ENCODE data around the gene LARGE1.

LARGE1 gene

GRCh38 chr22:33886696-33887095 is 33.6 kb downstream of the LARGE1 start:
- Histone ChIP-seq H3K9ac (ENCODE audit: low read depth, low read length) (no peak overlapping the region), H3K4me3 (ENCODE audit: low read depth, low read length) (no peak overlapping the region), H3K27me3 (ENCODE audit: control insufficient read depth, insufficient read depth, low read length) (no peaks in the 10 kb centered on the region), H3K27ac (ENCODE audit: low read depth, low read length) (no peak overlapping the region), H3K4me1 (ENCODE audit: control insufficient read depth, insufficient read depth, low read length) (peaks cover 76% of the 10 kb centered on the region), H3K9me3 (ENCODE audit: control insufficient read depth, insufficient read depth, low read length) (no peaks in the 10 kb centered on the region), H3K36me3 (ENCODE audit: control insufficient read depth, insufficient read depth, low read length) (no peaks in the 10 kb centered on the region)

DNA sequence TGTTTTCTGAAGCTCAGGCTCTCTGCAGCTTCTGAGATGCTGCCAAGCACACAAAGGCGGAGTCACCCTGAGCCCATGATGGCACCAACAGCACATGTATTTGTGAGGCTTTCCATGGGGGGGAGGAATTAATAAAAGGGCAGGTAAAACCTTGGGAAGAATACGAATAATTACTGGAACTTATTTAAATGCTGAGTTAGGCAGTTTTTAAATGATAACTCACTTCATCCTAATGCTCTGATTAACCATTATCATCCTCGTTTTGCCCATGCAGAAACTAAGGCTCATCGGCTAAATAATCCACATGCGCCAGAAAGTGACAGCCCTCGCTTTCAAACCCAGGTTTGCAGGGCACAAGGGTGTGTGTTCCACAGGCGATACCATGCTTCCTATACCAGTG is 35.4 kb downstream of the LARGE1 start:
- Histone ChIP-seq H3K27me3 (ENCODE audit: control insufficient read depth, insufficient read depth, low read length) (no peaks in the 10 kb centered on the region), H3K9ac (ENCODE audit: low read depth, low read length) (no peak overlapping the region), H3K36me3 (ENCODE audit: control insufficient read depth, insufficient read depth, low read length) (no peaks in the 10 kb centered on the region), H3K27ac (ENCODE audit: low read depth, low read length) (no peak overlapping the region), H3K4me1 (ENCODE audit: control insufficient read depth, insufficient read depth, low read length) (peaks cover 62% of the 10 kb centered on the region), H3K9me3 (ENCODE audit: control insufficient read depth, insufficient read depth, low read length) (no peaks in the 10 kb centered on the region), H3K4me3 (ENCODE audit: low read depth, low read length) (no peak overlapping the region)

DNA sequence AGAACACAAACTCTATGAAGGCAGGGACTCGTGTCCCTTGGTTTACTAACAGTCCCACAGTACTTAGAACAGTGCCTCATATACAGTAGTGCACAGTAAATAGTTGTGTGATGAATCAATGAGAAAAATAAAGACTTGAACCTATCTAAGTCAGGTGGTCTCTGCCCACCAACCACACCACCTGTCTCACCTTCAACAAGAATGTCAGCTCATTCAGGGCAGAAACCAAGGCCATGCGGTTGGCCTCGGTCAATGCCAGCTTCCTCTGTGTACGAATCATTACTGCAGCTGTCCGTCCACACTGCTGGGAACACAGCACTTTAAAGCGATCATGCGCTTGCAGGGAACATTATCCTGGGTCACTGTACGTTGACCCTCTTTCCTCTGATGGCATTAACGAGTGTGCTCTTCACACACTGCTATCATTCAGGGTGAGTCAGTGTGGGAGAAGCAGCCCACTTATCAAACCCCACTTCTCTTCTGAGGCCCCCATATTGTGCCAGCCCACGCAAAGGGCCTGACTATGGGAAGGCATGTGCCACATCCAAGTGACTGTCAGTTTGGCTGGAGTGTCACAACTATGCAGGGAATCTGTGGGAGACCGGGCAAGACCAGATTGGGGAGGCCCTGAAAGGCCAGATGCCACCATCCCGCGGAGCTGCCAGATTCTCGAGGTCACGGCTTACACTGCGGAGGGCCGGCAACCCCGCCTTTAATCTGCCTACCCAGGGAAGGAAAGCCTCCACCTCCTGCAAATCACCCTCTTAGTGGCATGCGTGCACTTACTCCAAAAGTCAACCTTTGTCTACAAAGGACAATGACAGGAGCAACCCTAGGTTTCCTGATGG is 36.1 kb downstream of the LARGE1 start:
- peaks cover 56% of the 10 kb centered on the region for H3K4me1 ChIP-seq (ENCODE audit: control insufficient read depth, insufficient read depth, low read length)
- no peaks in the 10 kb centered on the region for H3K9me3 ChIP-seq (ENCODE audit: control insufficient read depth, insufficient read depth, low read length)
- no peak overlapping the region for H3K4me3 ChIP-seq (ENCODE audit: low read depth, low read length)
- no peaks in the 10 kb centered on the region for H3K27me3 ChIP-seq (ENCODE audit: control insufficient read depth, insufficient read depth, low read length)
- no peak overlapping the region for H3K27ac ChIP-seq (ENCODE audit: low read depth, low read length)
- no peak overlapping the region for H3K9ac ChIP-seq (ENCODE audit: low read depth, low read length)
- no peaks in the 10 kb centered on the region for H3K36me3 ChIP-seq (ENCODE audit: control insufficient read depth, insufficient read depth, low read length)

- H3K36me3 ChIP-seq (ENCODE audit: control insufficient read depth, insufficient read depth, low read length) = no peaks in the 10 kb centered on the region
- H3K4me1 ChIP-seq (ENCODE audit: control insufficient read depth, insufficient read depth, low read length) = peaks cover 53% of the 10 kb centered on the region
- no peak overlapping the region for H3K4me3 ChIP-seq (ENCODE audit: low read depth, low read length)
- peak overlapping the region; percentile 29 for H3K27ac ChIP-seq (ENCODE audit: low read depth, low read length)
- H3K27me3 ChIP-seq (ENCODE audit: control insufficient read depth, insufficient read depth, low read length) = no peaks in the 10 kb centered on the region
- no peaks in the 10 kb centered on the region for H3K9me3 ChIP-seq (ENCODE audit: control insufficient read depth, insufficient read depth, low read length)
- no peak overlapping the region for H3K9ac ChIP-seq (ENCODE audit: low read depth, low read length)
Observed at GRCh38 chr22:33883561-33883960, 36.7 kb downstream of the LARGE1 start.

DNA sequence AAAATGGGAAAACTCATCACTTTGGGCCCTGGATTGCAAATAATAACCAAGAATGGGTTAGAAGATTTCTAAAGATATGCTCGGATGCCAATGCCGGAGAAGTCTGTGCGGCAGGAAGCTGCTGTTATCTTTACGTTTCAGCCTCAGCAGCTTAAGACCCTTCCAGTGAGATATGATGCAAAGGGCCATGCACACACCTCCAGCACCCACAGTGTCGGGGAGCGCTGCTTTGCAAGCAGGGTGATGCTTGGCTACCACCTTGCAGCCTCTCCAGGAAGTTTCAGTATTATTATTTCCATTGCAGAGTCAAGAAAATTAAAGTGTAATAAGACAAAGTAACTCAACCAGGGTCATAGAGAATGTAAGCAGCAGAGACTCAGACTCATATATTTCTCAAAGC is 37.3 kb downstream of the LARGE1 start:
- H3K27ac ChIP-seq (ENCODE audit: low read depth, low read length) = peak overlapping the region; percentile 29
- no peaks in the 10 kb centered on the region for H3K9me3 ChIP-seq (ENCODE audit: control insufficient read depth, insufficient read depth, low read length)
- H3K27me3 ChIP-seq (ENCODE audit: control insufficient read depth, insufficient read depth, low read length) = no peaks in the 10 kb centered on the region
- no peak overlapping the region for H3K4me3 ChIP-seq (ENCODE audit: low read depth, low read length)
- H3K36me3 ChIP-seq (ENCODE audit: control insufficient read depth, insufficient read depth, low read length) = no peaks in the 10 kb centered on the region
- H3K9ac ChIP-seq (ENCODE audit: low read depth, low read length) = no peak overlapping the region
- peaks cover 53% of the 10 kb centered on the region for H3K4me1 ChIP-seq (ENCODE audit: control insufficient read depth, insufficient read depth, low read length)

- no peak overlapping the region for H3K4me3 ChIP-seq (ENCODE audit: low read depth, low read length)
- no peaks in the 10 kb centered on the region for H3K9me3 ChIP-seq (ENCODE audit: control insufficient read depth, insufficient read depth, low read length)
- H3K4me1 ChIP-seq (ENCODE audit: control insufficient read depth, insufficient read depth, low read length) = peaks cover 51% of the 10 kb centered on the region
- H3K27me3 ChIP-seq (ENCODE audit: control insufficient read depth, insufficient read depth, low read length) = no peaks in the 10 kb centered on the region
- no peak overlapping the region for H3K27ac ChIP-seq (ENCODE audit: low read depth, low read length)
- H3K36me3 ChIP-seq (ENCODE audit: control insufficient read depth, insufficient read depth, low read length) = no peaks in the 10 kb centered on the region
- no peak overlapping the region for H3K9ac ChIP-seq (ENCODE audit: low read depth, low read length)
Observed at GRCh38 chr22:33880986-33881385, 39.3 kb downstream of the LARGE1 start.

GRCh38 chr22:33879796-33880195 is 40.5 kb downstream of the LARGE1 start:
- H3K27ac ChIP-seq (ENCODE audit: low read depth, low read length) = no peak overlapping the region
- H3K4me3 ChIP-seq (ENCODE audit: low read depth, low read length) = no peak overlapping the region
- no peak overlapping the region for H3K9ac ChIP-seq (ENCODE audit: low read depth, low read length)
- no peaks in the 10 kb centered on the region for H3K9me3 ChIP-seq (ENCODE audit: control insufficient read depth, insufficient read depth, low read length)
- no peaks in the 10 kb centered on the region for H3K27me3 ChIP-seq (ENCODE audit: control insufficient read depth, insufficient read depth, low read length)
- no peaks in the 10 kb centered on the region for H3K36me3 ChIP-seq (ENCODE audit: control insufficient read depth, insufficient read depth, low read length)
- peaks cover 49% of the 10 kb centered on the region for H3K4me1 ChIP-seq (ENCODE audit: control insufficient read depth, insufficient read depth, low read length)

GRCh38 chr22:33875316-33875715 is 45.0 kb downstream of the LARGE1 start:
- no peaks in the 10 kb centered on the region for H3K9me3 ChIP-seq (ENCODE audit: control insufficient read depth, insufficient read depth, low read length)
- no peak overlapping the region for H3K27ac ChIP-seq (ENCODE audit: low read depth, low read length)
- no peaks in the 10 kb centered on the region for H3K27me3 ChIP-seq (ENCODE audit: control insufficient read depth, insufficient read depth, low read length)
- no peaks in the 10 kb centered on the region for H3K36me3 ChIP-seq (ENCODE audit: control insufficient read depth, insufficient read depth, low read length)
- H3K4me1 ChIP-seq (ENCODE audit: control insufficient read depth, insufficient read depth, low read length) = peaks cover 35% of the 10 kb centered on the region
- no peak overlapping the region for H3K4me3 ChIP-seq (ENCODE audit: low read depth, low read length)
- H3K9ac ChIP-seq (ENCODE audit: low read depth, low read length) = no peak overlapping the region

GRCh38 chr22:33874206-33874605 is 46.1 kb downstream of the LARGE1 start:
- H3K9me3 ChIP-seq (ENCODE audit: control insufficient read depth, insufficient read depth, low read length) = no peaks in the 10 kb centered on the region
- H3K4me3 ChIP-seq (ENCODE audit: low read depth, low read length) = no peak overlapping the region
- H3K36me3 ChIP-seq (ENCODE audit: control insufficient read depth, insufficient read depth, low read length) = no peaks in the 10 kb centered on the region
- no peaks in the 10 kb centered on the region for H3K27me3 ChIP-seq (ENCODE audit: control insufficient read depth, insufficient read depth, low read length)
- H3K9ac ChIP-seq (ENCODE audit: low read depth, low read length) = no peak overlapping the region
- no peak overlapping the region for H3K27ac ChIP-seq (ENCODE audit: low read depth, low read length)
- H3K4me1 ChIP-seq (ENCODE audit: control insufficient read depth, insufficient read depth, low read length) = peaks cover 35% of the 10 kb centered on the region

DNA sequence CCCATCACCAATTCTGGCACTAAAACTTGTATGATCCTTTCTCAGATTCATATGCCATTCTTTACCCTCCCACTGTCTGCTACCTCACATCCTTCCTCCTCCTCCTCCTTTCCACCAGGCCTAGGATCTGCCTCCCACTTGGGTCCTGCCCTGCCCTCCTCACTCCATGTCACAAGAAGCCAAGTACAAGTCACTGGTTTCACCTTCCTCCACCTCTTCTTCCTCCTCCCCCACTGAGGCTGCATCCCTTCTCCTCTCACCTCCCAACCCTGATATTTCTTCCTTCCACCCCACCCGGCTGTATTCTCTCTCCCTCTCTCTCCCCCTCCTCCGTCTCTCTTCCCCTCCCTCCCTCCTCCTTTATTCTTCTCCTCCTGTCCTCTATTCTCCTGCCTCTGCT is 46.6 kb downstream of the LARGE1 start:
- Histone ChIP-seq H3K9me3 (ENCODE audit: control insufficient read depth, insufficient read depth, low read length) (no peaks in the 10 kb centered on the region), H3K36me3 (ENCODE audit: control insufficient read depth, insufficient read depth, low read length) (no peaks in the 10 kb centered on the region), H3K9ac (ENCODE audit: low read depth, low read length) (no peak overlapping the region), H3K4me3 (ENCODE audit: low read depth, low read length) (no peak overlapping the region), H3K27me3 (ENCODE audit: control insufficient read depth, insufficient read depth, low read length) (no peaks in the 10 kb centered on the region), H3K27ac (ENCODE audit: low read depth, low read length) (no peak overlapping the region), H3K4me1 (ENCODE audit: control insufficient read depth, insufficient read depth, low read length) (peaks cover 35% of the 10 kb centered on the region)

- Histone ChIP-seq H3K27me3 (ENCODE audit: control insufficient read depth, insufficient read depth, low read length) (no peaks in the 10 kb centered on the region), H3K9ac (ENCODE audit: low read depth, low read length) (no peak overlapping the region), H3K9me3 (ENCODE audit: control insufficient read depth, insufficient read depth, low read length) (no peaks in the 10 kb centered on the region), H3K4me1 (ENCODE audit: control insufficient read depth, insufficient read depth, low read length) (peaks cover 35% of the 10 kb centered on the region), H3K27ac (ENCODE audit: low read depth, low read length) (no peak overlapping the region), H3K36me3 (ENCODE audit: control insufficient read depth, insufficient read depth, low read length) (no peaks in the 10 kb centered on the region), H3K4me3 (ENCODE audit: low read depth, low read length) (no peak overlapping the region)
Observed at GRCh38 chr22:33873186-33873585, 47.1 kb downstream of the LARGE1 start.
